CD4-positive, alpha-beta memory T cell (primary cell): ENCODE measurements around the gene RASA3. TPM values are rescaled to one million over a fixed set of nuclear protein-coding genes. Genes with fewer than 3 reads are reported as not detected.
"Not testable (repeated sequence)": the region's sequence is repeated elsewhere in the genome, so short reads cannot be mapped to it uniquely, and the experiment has no call there.

Experiments
- CTCF ChIA-PET: fragments of 350-600 bp; sonication (Branson Sonifier 250); formaldehyde crosslinking; loops from one replicate; lab custom pipeline; 2021; ENCODE audit warnings: inconsistent platforms; ENCODE audit not compliant: partially characterized antibody; lab: Charles Lee
- POLR2A ChIA-PET: fragments of 350-600 bp; sonication (Branson Sonifier 250); formaldehyde crosslinking; loops from one replicate; lab custom pipeline; 2021; ENCODE audit not compliant: partially characterized antibody; lab: Charles Lee
- DNase-seq, 5 donors: peaks; one replicate each; pipeline versions ENCODE4 v3.0.0 to v3.0.0-alpha.2; 2020 to 2022; ENCODE audit warnings: mixed read lengths in 1 of 5
- H3K27ac ChIP-seq: one replicate; pipeline ENCODE4 v1.7.0; 2013; ENCODE audit warnings: low read depth, low read length
- H3K27me3 ChIP-seq: 2 replicates; pipeline ENCODE4 v1.7.0; 2013; ENCODE audit warnings: mild to moderate bottlenecking, low read length, moderate library complexity; ENCODE audit not compliant: insufficient read depth
- H3K36me3 ChIP-seq: 2 replicates; pipeline ENCODE4 v1.7.0; 2013; ENCODE audit warnings: mild to moderate bottlenecking, low read length, moderate library complexity; ENCODE audit not compliant: insufficient read depth
- H3K4me1 ChIP-seq: 2 replicates; pipeline ENCODE4 v1.7.0; 2013; ENCODE audit warnings: mild to moderate bottlenecking, low read length, moderate library complexity; ENCODE audit not compliant: insufficient read depth
- H3K4me3 ChIP-seq, 2 donors: one replicate each; pipeline ENCODE4 v1.7.0; 2013; ENCODE audit warnings: low read length in 2 of 2, mild to moderate bottlenecking in 1 of 2
- H3K9me3 ChIP-seq, 2 donors: one replicate each; pipeline ENCODE4 v1.7.0; 2013; ENCODE audit warnings: low read length in 2 of 2, control low read depth in 1 of 2; ENCODE audit not compliant: control insufficient read depth in 1 of 2
- H3K27ac Mint-ChIP-seq, 7 donors: one replicate each; pipeline ENCODE4 v1.8.0; 2020 to 2021; ENCODE audit warnings: mixed read lengths in 7 of 7, mild to moderate bottlenecking in 6 of 7, inconsistent platforms in 3 of 7, moderate library complexity in 3 of 7
- H3K27me3 Mint-ChIP-seq, 2 donors: one replicate each; pipeline ENCODE4 v1.8.0; 2020 to 2021; ENCODE audit warnings: mixed read lengths in 2 of 2
- H3K36me3 Mint-ChIP-seq, 2 donors: one replicate each; pipeline ENCODE4 v1.8.0; 2020 to 2021; ENCODE audit warnings: mixed read lengths in 2 of 2, inconsistent platforms in 1 of 2, mild to moderate bottlenecking in 1 of 2
- H3K4me1 Mint-ChIP-seq, 4 donors: one replicate each; pipeline ENCODE4 v1.8.0; 2020 to 2021; ENCODE audit warnings: mixed read lengths in 4 of 4, mild to moderate bottlenecking in 1 of 4
- H3K4me3 Mint-ChIP-seq, 8 donors: one replicate each; pipeline ENCODE4 v1.8.0; 2020 to 2021; ENCODE audit warnings: mixed read lengths in 8 of 8, mild to moderate bottlenecking in 7 of 8, moderate library complexity in 6 of 8, inconsistent platforms in 3 of 8
- H3K9me3 Mint-ChIP-seq, 8 donors: one replicate each; pipeline ENCODE4 v1.8.0; 2020 to 2021; ENCODE audit warnings: mixed read lengths in 8 of 8, mild to moderate bottlenecking in 5 of 8, inconsistent platforms in 3 of 8, moderate library complexity in 1 of 8
- intact Hi-C: fragments of 100-400 bp; cut with micrococcal nuclease; formaldehyde crosslinking; loops from one replicate; pipeline ENCODE4 v1.15.1; 2023
- polyA plus RNA-seq, 2 donors: library from polyadenylated mRNA; unstranded; fragments of 300-500 nt; fragmentation: Illumina TruSeq; gene quantifications; one replicate each; pipeline ENCODE4 v1.2.3, GENCODE V29; 2021
- total RNA-seq, 2 experiments: library from RNA; stranded (reverse); gene quantifications; one replicate each; pipeline ENCODE4 v1.2.3, GENCODE V29; 2021

Gene RASA3
- total and polyA plus RNA-seq, 4 experiments from 2014 or later = 65.5 to 174 (median 156) TPM

DNA sequence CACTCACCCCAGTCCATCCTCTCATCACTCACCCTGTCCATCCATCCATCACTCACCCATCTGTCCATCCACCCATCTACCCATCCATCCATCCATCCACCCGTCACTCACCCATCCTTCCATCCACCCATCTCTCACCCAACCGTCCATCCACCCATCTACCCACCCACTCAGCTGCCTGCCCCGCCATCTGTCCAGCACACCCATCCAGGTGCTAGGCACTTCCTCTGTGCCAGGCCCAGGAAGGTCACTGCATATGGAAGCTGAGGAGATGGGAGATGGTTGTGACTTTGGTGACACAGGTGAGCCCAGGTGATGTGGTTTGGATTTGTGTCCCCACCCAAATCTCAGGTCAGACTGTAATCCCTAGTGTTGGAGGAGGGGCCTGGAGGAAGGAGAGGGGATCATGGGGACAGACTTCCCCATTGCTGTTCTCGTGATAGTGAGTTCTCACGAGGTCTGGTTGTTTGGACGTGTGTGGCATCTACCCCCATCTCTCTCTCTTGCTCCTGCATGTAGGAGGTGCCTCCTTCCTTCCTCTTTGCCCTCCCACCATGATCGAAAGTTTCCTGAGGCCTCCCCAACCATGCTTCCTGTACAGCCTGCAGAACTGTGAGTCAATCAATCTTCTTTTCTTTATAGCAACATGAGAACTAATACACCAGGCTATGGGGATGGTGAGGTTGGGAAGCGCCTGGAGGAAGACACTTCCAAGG lies 142.7 kb downstream of the RASA3 start:
- Mint-ChIP-seq H3K4me3 (peak overlapping the region in 3 of 8 donors; percentile 9 to 35 (median 34)), H3K9me3 (peaks cover 0 to 12% (median 0%) of the 10 kb centered on the region in 8 donors), H3K27me3 (no peaks in the 10 kb centered on the region), H3K27ac (peak overlapping the region in 6 of 7 donors; percentile 62 to 89 (median 74)), H3K36me3 (peaks cover 48 to 49% of the 10 kb centered on the region in 2 donors), H3K4me1 (peaks cover 0 to 8% (median 4%) of the 10 kb centered on the region in 4 donors)
- no peaks in the 10 kb centered on the region for H3K9me3 ChIP-seq
- H3K4me1 ChIP-seq = no peaks in the 10 kb centered on the region
- peaks cover 50% of the 10 kb centered on the region for H3K36me3 ChIP-seq
- ChIA-PET POLR2A (no interaction called here), CTCF (no interaction called here)
- H3K27ac ChIP-seq = no peak overlapping the region
- intact Hi-C loops = no loop called here
- no peaks in the 10 kb centered on the region for H3K27me3 ChIP-seq
- no peak overlapping the region for H3K4me3 ChIP-seq
- DNase-seq = no peak

DNA sequence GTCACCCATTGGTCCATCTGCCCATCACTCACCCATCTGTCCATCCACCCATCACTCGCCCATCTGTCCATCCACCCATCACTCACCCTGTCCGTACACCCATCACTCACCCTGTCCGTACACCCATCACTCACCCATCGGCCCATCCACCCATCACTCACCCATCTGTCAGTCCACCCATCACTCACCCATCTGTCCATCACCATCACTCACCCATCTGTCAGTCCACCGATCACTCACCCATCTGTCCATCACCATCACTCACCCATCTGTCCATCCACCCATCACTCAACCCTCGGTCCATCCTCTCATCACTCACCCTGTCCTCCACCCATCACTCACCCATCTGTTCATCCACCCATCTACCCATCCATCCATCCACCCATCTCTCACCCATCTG lies 143.6 kb downstream of the RASA3 start:
- intact Hi-C loops, H3K4me3 ChIP-seq, H3K4me3 Mint-ChIP-seq, H3K9me3 Mint-ChIP-seq, CTCF ChIA-PET, H3K4me1 Mint-ChIP-seq, DNase-seq, H3K27me3 Mint-ChIP-seq, POLR2A ChIA-PET, H3K27ac ChIP-seq, H3K9me3 ChIP-seq, H3K27me3 ChIP-seq, H3K4me1 ChIP-seq: not testable (repeated sequence)
- peaks cover 43% of the 10 kb centered on the region for H3K36me3 ChIP-seq
- Mint-ChIP-seq H3K36me3 (peaks cover 42% of the 10 kb centered on the region in 2 donors), H3K27ac (peak overlapping the region in 4 of 7 donors; percentile 62 to 89 (median 70))

DNA sequence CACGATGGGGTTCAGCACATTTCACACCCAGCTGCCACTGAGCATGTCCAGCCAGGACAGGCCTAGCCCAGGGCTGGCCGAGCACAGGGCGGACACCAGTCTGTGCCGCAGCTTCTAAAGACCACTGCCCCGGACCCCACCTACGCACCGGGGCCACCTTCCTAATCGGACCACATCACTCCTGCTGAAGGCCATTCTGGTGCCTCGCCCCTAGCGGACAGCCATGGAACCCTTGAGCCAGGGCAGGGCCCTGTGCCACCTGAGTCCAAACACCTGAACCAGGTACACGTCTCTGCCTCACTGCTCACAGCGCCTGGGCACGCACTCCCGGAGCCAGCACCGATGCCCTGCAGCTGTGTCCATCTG lies 150.1 kb downstream of the RASA3 start:
- no peak overlapping the region for H3K4me3 Mint-ChIP-seq

GRCh38 chr13:113981611-113982295 lies 150.7 kb downstream of the RASA3 start:
- Mint-ChIP-seq H3K4me3 (no peak overlapping the region), H3K4me1 (peaks cover 0 to 6% (median 4%) of the 10 kb centered on the region in 4 donors), H3K27me3 (no peaks in the 10 kb centered on the region), H3K36me3 (peaks cover 52 to 54% of the 10 kb centered on the region in 2 donors), H3K27ac (peak overlapping the region in 4 of 7 donors; percentile 18 to 77 (median 65)), H3K9me3 (peaks cover 0 to 36% (median 1%) of the 10 kb centered on the region in 8 donors)
- no peak overlapping the region for H3K27ac ChIP-seq
- no peak for DNase-seq
- POLR2A ChIA-PET = interaction anchor here (1.1 to 1.6 kb wide), 2 partner anchors 12 to 13 kb away, joined by 4 to 10 read pairs; no protein-coding TSS in a partner anchor
- H3K36me3 ChIP-seq = peaks cover 58% of the 10 kb centered on the region
- no peak overlapping the region for H3K4me3 ChIP-seq
- CTCF ChIA-PET = no interaction called here
- no peaks in the 10 kb centered on the region for H3K9me3 ChIP-seq
- no peaks in the 10 kb centered on the region for H3K4me1 ChIP-seq
- intact Hi-C loops = no loop called here
- H3K27me3 ChIP-seq = no peaks in the 10 kb centered on the region

More for the DNA sequence above, 150.1 kb downstream of the RASA3 start:
- CTCF ChIA-PET = no interaction called here
- Mint-ChIP-seq H3K27ac (peak overlapping the region in 2 of 7 donors; percentile 29 to 52), H3K27me3 (no peaks in the 10 kb centered on the region), H3K4me1 (peaks cover 0 to 6% (median 4%) of the 10 kb centered on the region in 4 donors), H3K36me3 (peaks cover 50 to 52% of the 10 kb centered on the region in 2 donors), H3K9me3 (peaks cover 0 to 34% (median 1%) of the 10 kb centered on the region in 8 donors)
- POLR2A ChIA-PET = interaction anchor here (1.1 to 1.6 kb wide), 2 partner anchors 12 to 13 kb away, joined by 4 to 10 read pairs; no protein-coding TSS in a partner anchor
- Histone ChIP-seq H3K4me1 (no peaks in the 10 kb centered on the region), H3K36me3 (peaks cover 53% of the 10 kb centered on the region), H3K27me3 (no peaks in the 10 kb centered on the region), H3K4me3 (no peak overlapping the region), H3K27ac (no peak overlapping the region), H3K9me3 (no peaks in the 10 kb centered on the region)
- intact Hi-C loops = no loop called here
- DNase-seq = no peak

- H3K4me1 Mint-ChIP-seq = peaks cover 0 to 6% (median 4%) of the 10 kb centered on the region in 4 donors
- Histone ChIP-seq H3K4me3 (no peak overlapping the region), H3K4me1 (no peaks in the 10 kb centered on the region), H3K27me3 (no peaks in the 10 kb centered on the region), H3K9me3 (no peaks in the 10 kb centered on the region), H3K36me3 (peaks cover 61% of the 10 kb centered on the region), H3K27ac (no peak overlapping the region)
- peaks cover 0 to 36% (median 1%) of the 10 kb centered on the region in 8 donors for H3K9me3 Mint-ChIP-seq
- no peak for DNase-seq
- peak overlapping the region in 2 of 7 donors; percentile 1 to 35 for H3K27ac Mint-ChIP-seq
- H3K4me3 Mint-ChIP-seq = no peak overlapping the region
- intact Hi-C loops = no loop called here
- CTCF ChIA-PET = no interaction called here
- POLR2A ChIA-PET = interaction anchor here (1.1 kb wide), 1 partner anchor 12 kb away, joined by 4 read pairs; no protein-coding TSS in a partner anchor
- no peaks in the 10 kb centered on the region for H3K27me3 Mint-ChIP-seq
- H3K36me3 Mint-ChIP-seq = peaks cover 52 to 59% of the 10 kb centered on the region in 2 donors
Observed at GRCh38 chr13:113981194-113981605, 151.2 kb downstream of the RASA3 start.

DNA sequence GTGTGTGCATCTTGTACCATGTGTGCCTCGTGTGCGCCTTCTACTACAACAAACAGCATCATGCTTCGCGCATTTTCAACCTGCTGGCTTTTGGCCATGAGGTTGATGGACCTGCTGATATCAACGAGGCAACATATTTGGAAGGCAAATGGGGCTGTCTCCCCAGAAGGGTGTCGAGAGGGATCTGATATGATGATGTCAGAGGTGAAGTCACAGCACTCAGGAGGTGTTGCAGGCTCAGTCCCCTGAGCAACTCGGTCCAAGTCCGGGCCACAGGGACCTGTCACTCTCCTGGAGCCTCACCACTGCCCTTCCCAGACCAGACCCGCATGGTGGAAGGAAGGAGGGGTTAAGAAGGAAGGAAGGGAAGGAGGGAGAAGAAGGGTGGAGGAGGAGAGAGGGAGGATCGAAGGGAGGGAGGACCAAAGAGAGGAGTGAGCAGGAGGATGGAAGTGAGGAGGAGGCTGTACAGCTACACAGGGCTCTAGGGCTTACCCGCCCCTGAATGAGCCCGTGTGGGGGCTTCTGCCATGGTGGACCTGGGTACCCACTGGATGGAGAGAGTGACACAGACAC lies 151.8 kb downstream of the RASA3 start:
- DNase-seq = no peak
- H3K27ac Mint-ChIP-seq = peak overlapping the region in 3 of 7 donors; percentile 37 to 92 (median 64)
- Histone ChIP-seq H3K4me3 (no peak overlapping the region), H3K36me3 (peaks cover 66% of the 10 kb centered on the region), H3K27me3 (no peaks in the 10 kb centered on the region), H3K9me3 (no peaks in the 10 kb centered on the region), H3K27ac (no peak overlapping the region), H3K4me1 (no peaks in the 10 kb centered on the region)
- ChIA-PET CTCF (no interaction called here), POLR2A (no interaction called here)
- H3K27me3 Mint-ChIP-seq = no peaks in the 10 kb centered on the region
- intact Hi-C loops = no loop called here
- H3K4me3 Mint-ChIP-seq = peak overlapping the region in 2 of 8 donors; percentile 29 to 32
- peaks cover 0 to 38% (median 1%) of the 10 kb centered on the region in 8 donors for H3K9me3 Mint-ChIP-seq
- peaks cover 0 to 6% (median 4%) of the 10 kb centered on the region in 4 donors for H3K4me1 Mint-ChIP-seq
- peaks cover 55 to 62% of the 10 kb centered on the region in 2 donors for H3K36me3 Mint-ChIP-seq
